ENCODE results near the gene AUTS2.

DNA sequence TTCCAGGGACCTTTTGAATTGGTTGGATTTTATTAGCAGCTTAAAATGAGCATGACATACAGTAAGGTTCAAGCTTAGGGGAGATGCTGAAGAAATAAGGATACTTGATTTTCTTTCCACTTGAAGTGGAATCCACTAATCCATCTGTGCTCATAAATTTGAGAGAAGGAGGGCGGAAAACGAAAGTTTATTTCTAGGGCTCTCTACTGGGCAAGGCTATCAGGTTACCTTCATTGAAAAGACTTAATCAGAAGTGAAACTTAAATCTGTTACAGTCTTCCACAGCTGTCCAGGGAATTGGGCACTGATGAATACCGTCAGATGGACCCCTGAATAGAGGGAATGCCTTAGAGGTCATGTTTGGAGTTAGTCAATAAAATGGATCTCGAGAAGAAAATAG, 21.8 kb downstream of the AUTS2 start:
- TF ChIP-seq, protein P1, sequence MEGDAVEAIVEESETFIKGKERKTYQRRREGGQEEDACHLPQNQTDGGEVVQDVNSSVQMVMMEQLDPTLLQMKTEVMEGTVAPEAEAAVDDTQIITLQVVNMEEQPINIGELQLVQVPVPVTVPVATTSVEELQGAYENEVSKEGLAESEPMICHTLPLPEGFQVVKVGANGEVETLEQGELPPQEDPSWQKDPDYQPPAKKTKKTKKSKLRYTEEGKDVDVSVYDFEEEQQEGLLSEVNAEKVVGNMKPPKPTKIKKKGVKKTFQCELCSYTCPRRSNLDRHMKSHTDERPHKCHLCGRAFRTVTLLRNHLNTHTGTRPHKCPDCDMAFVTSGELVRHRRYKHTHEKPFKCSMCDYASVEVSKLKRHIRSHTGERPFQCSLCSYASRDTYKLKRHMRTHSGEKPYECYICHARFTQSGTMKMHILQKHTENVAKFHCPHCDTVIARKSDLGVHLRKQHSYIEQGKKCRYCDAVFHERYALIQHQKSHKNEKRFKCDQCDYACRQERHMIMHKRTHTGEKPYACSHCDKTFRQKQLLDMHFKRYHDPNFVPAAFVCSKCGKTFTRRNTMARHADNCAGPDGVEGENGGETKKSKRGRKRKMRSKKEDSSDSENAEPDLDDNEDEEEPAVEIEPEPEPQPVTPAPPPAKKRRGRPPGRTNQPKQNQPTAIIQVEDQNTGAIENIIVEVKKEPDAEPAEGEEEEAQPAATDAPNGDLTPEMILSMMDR (conservative IDR thresholded peaks at IDR 0.05; ENCODE audit: low read length), result no peak
- no peak for TF ChIP-seq EZH2phosphoT487 (IDR thresholded peaks at IDR 0.05; ENCODE audit: borderline replicate concordance)
